AG10803 (cell line): ENCODE data around the gene ETNK2.

Experiments
- DNase-seq: peaks from one replicate; pipeline ENCODE4 v3.0.0; 2010; ENCODE audit warnings: low read depth
- H3K4me3 ChIP-seq: 2 replicates; pipeline ENCODE4 v1.5.1; 2011; ENCODE audit warnings: mild to moderate bottlenecking, low read length, control low read depth
- CTCF ChIP-seq: conservative IDR thresholded peaks from 2 replicates; pipeline ENCODE4 v1.5.1; 2011; ENCODE audit warnings: mild to moderate bottlenecking, low read length, control low read depth, inconsistent platforms

Gene ETNK2

GRCh38 chr1:204089044-204089751, 62.6 kb downstream of the ETNK2 start:
- TF ChIP-seq CTCF = peak; percentile 31
- peak; percentile 73 for DNase-seq
- no peak overlapping the region for H3K4me3 ChIP-seq

GRCh38 chr1:204088596-204088995, 63.2 kb downstream of the ETNK2 start:
- no peak for TF ChIP-seq CTCF
- H3K4me3 ChIP-seq = no peak overlapping the region
- no peak for DNase-seq

- TF ChIP-seq CTCF = no peak
- DNase-seq = no peak
- no peak overlapping the region for H3K4me3 ChIP-seq
Observed at GRCh38 chr1:204087893-204088528, 63.8 kb downstream of the ETNK2 start.

GRCh38 chr1:204087181-204087892, 64.5 kb downstream of the ETNK2 start:
- TF ChIP-seq CTCF = no peak
- no peak overlapping the region for H3K4me3 ChIP-seq
- DNase-seq = no peak

- DNase-seq = no peak
- H3K4me3 ChIP-seq = no peak overlapping the region
- TF ChIP-seq CTCF = no peak
Observed at GRCh38 chr1:204085876-204086275, 66.0 kb downstream of the ETNK2 start.

GRCh38 chr1:204084247-204084772, 67.5 kb downstream of the ETNK2 start:
- no peak overlapping the region for H3K4me3 ChIP-seq
- DNase-seq = no peak
- no peak for TF ChIP-seq CTCF

GRCh38 chr1:204083491-204083890, 68.4 kb downstream of the ETNK2 start:
- DNase-seq = no peak
- H3K4me3 ChIP-seq = no peak overlapping the region
- no peak for TF ChIP-seq CTCF
